SK-N-SH (cell line): ENCODE data around the gene CDKN2B-AS1. TPM values are rescaled to one million over a fixed set of nuclear protein-coding genes. Genes with fewer than 3 reads are reported as not detected.

Source experiments
- CTCF ChIA-PET: fragments of 300-600, 350-600 bp; formaldehyde crosslinking; extraction: SDS; loops from one replicate; lab custom pipeline; 2021; lab: Yijun Ruan, JAX
- POLR2A ChIA-PET: fragments of 350-600 bp; sonication (Branson Sonifier 250); formaldehyde crosslinking; extraction: SDS; loops from one replicate; lab custom pipeline; 2020; ENCODE audit warnings: antibody characterized with exemption, inconsistent platforms; lab: Yijun Ruan, JAX
- DNase-seq: peaks from one replicate; pipeline ENCODE4 v3.0.0; 2012
- H2AFZ ChIP-seq: fragments of 200-600 bp; sonication (generic); 2 replicates; pipeline ENCODE4 v1.8.1; 2016; ENCODE audit warnings: antibody characterized with exemption, mild to moderate bottlenecking, low read depth
- H3F3A ChIP-seq: fragments of 200-600 bp; sonication (generic); replicated peaks from 2 replicates; pipeline ENCODE3; 2016; ENCODE audit warnings: antibody characterized with exemption, mild to moderate bottlenecking; ENCODE audit not compliant: insufficient read depth
- H3K27ac ChIP-seq, 2 experiments: fragments of 200-500 bp in 1 of 2; fragments of 200-600 bp in 1 of 2; sonication (Bioruptor generic) in 1 of 2; sonication (generic), shearing (Covaris generic) in 1 of 2; 2 replicates each; pipeline versions ENCODE4 v1.5.1 to v1.6.1; 2014 to 2016; ENCODE audit warnings: low read depth in 2 of 2, inconsistent platforms in 1 of 2, low read length in 1 of 2, mild to moderate bottlenecking in 1 of 2, mixed read lengths in 1 of 2
- H3K27me3 ChIP-seq: fragments of 200-600 bp; sonication (generic), shearing (Covaris generic); 2 replicates; pipeline ENCODE4 v1.6.1; 2016; ENCODE audit warnings: mixed run types; ENCODE audit not compliant: insufficient read depth
- H3K36me3 ChIP-seq, 2 experiments: fragments of 200-500 bp in 1 of 2; fragments of 200-600 bp in 1 of 2; sonication (Bioruptor generic) in 1 of 2; sonication (generic) in 1 of 2; replicated peaks in 1 of 2; 2 replicates each; pipeline versions ENCODE3 to v1.5.1; 2014 to 2016; ENCODE audit warnings: low read length in 1 of 2, mild to moderate bottlenecking in 1 of 2; ENCODE audit not compliant: insufficient read depth in 2 of 2, control insufficient read depth in 1 of 2
- H3K4me1 ChIP-seq, 2 experiments: fragments of 200-500 bp in 1 of 2; fragments of 200-600 bp in 1 of 2; sonication (Bioruptor generic) in 1 of 2; sonication (generic), shearing (Covaris generic) in 1 of 2; 2 replicates each; pipeline versions ENCODE4 v1.5.1 to v1.6.1; 2014 to 2016; ENCODE audit warnings: low read depth in 1 of 2, low read length in 1 of 2, mixed run types in 1 of 2; ENCODE audit not compliant: insufficient read depth in 2 of 2, control insufficient read depth in 1 of 2
- H3K4me2 ChIP-seq: fragments of 200-600 bp; sonication (generic), shearing (Covaris generic); 2 replicates; pipeline ENCODE4 v1.6.1; 2017; ENCODE audit warnings: mixed run types
- H3K4me3 ChIP-seq, 2 experiments: fragments of 200-500 bp in 1 of 2; fragments of 200-600 bp in 1 of 2; sonication (Bioruptor generic) in 1 of 2; sonication (generic), shearing (Covaris generic) in 1 of 2; 2 replicates each; pipeline versions ENCODE4 v1.5.1 to v1.8.1; 2014 to 2016; ENCODE audit warnings: low read depth in 2 of 2, inconsistent platforms in 1 of 2, low read length in 1 of 2, mild to moderate bottlenecking in 1 of 2, mixed read lengths in 1 of 2, moderate library complexity in 1 of 2
- H3K79me2 ChIP-seq: fragments of 200-600 bp; sonication (generic); 2 replicates; pipeline ENCODE4 v1.8.1; 2017; ENCODE audit warnings: mild to moderate bottlenecking; ENCODE audit not compliant: insufficient read depth
- H3K9ac ChIP-seq: fragments of 200-600 bp; sonication (generic); 2 replicates; pipeline ENCODE4 v1.6.1; 2017; ENCODE audit warnings: mixed run types
- H3K9me2 ChIP-seq: fragments of 200-600 bp; sonication (generic); 2 replicates; pipeline ENCODE4 v1.6.1; 2017; ENCODE audit warnings: mixed run types
- H3K9me3 ChIP-seq: fragments of 200-600 bp; sonication (generic); 2 replicates; pipeline ENCODE4 v1.6.1; 2017; ENCODE audit warnings: mixed run types, mild to moderate bottlenecking, moderate library complexity
- H4K20me1 ChIP-seq: fragments of 200-600 bp; sonication (generic); 2 replicates; pipeline ENCODE4 v1.6.1; 2017; ENCODE audit warnings: mild to moderate bottlenecking, mixed run types; ENCODE audit not compliant: insufficient read depth
- EP300 ChIP-seq, 2 experiments: IDR thresholded peaks; 2 replicates each; pipeline versions ENCODE4 v1.4.0 to v1.6.1; 2012; ENCODE audit warnings: borderline replicate concordance in 1 of 2, low read depth in 1 of 2, low read length in 1 of 2
- FOSL2 ChIP-seq: IDR thresholded peaks from 2 replicates; pipeline ENCODE4 v1.4.0; 2012; ENCODE audit warnings: low read depth, mild to moderate bottlenecking, moderate library complexity, borderline replicate concordance
- GABPA ChIP-seq: IDR thresholded peaks from 2 replicates; pipeline ENCODE4 v1.4.0; 2012; ENCODE audit warnings: low read depth, mild to moderate bottlenecking
- GATA2 ChIP-seq: sonication (generic); formaldehyde crosslinking; IDR thresholded peaks from 2 replicates; pipeline ENCODE4 v1.5.0; 2020; ENCODE audit warnings: mild to moderate bottlenecking, missing genetic modification reagents
- PBX3 ChIP-seq: IDR thresholded peaks from 2 replicates; pipeline ENCODE4; 2012
- POLR2AphosphoS5 ChIP-seq: IDR thresholded peaks from 2 replicates; pipeline ENCODE4 v1.6.1; 2012; ENCODE audit warnings: low read depth, low read length
- RFX5 ChIP-seq: IDR thresholded peaks from 2 replicates; pipeline ENCODE4 v1.6.1; 2012; ENCODE audit warnings: mild to moderate bottlenecking, improper control_type of control experiment, low read length
- RXRA ChIP-seq: IDR thresholded peaks from 2 replicates; pipeline ENCODE4 v1.4.0; 2012; ENCODE audit warnings: low read depth, mild to moderate bottlenecking, borderline replicate concordance
- SIN3A ChIP-seq: IDR thresholded peaks from 2 replicates; pipeline ENCODE4 v1.6.1; 2012; ENCODE audit warnings: low read depth, mild to moderate bottlenecking, low read length, moderate library complexity, borderline replicate concordance
- WGBS: methylation state at CpG from one replicate; pipeline ENCODE4 v1.1.6; 2017; ENCODE audit warnings: low lambda C conversion rate; 5-methylcytosine and 5-hydroxymethylcytosine counted together
- polyA plus RNA-seq, 3 experiments: library from polyadenylated mRNA; depleted of rRNA; stranded (reverse); fragments of >200 nt; gene quantifications; 2 replicates each; pipeline ENCODE4 v1.2.3, GENCODE V29; 2012
- TF ChIP-seq, protein P1 (sequence below): IDR thresholded peaks from 2 replicates; pipeline ENCODE4 v1.6.1; 2012; ENCODE audit warnings: mild to moderate bottlenecking, low read depth, low read length, moderate library complexity

CDKN2B-AS1 gene
- polyA plus RNA-seq, 1 of the 3 experiments (the other 2 are of a cell fraction), result 0.25 TPM

- ChIA-PET POLR2A (no interaction called here), CTCF (interaction anchor here (1.9 kb wide), 1 partner anchor 247 kb away, joined by 4 read pairs; no protein-coding TSS in a partner anchor)
- WGBS, result 9% methylated on average over 4 of the region's 4 CpGs
- Histone ChIP-seq H3K27ac (no peak overlapping the region), H3K27me3 (no peaks in the 10 kb centered on the region), H3K79me2 (no peaks in the 10 kb centered on the region), H3K36me3 (no peaks in the 10 kb centered on the region), H3F3A (no peaks in the 10 kb centered on the region), H2AFZ (no peak overlapping the region), H3K9me2 (no peaks in the 10 kb centered on the region), H3K9ac (no peak overlapping the region), H3K9me3 (no peaks in the 10 kb centered on the region), H3K4me3 (no peak overlapping the region), H3K4me2 (no peak overlapping the region), H3K4me1 (no peaks in the 10 kb centered on the region), H4K20me1 (no peaks in the 10 kb centered on the region)
- DNase-seq, result no peak
- no peak for TF ChIP-seq GABPA
- TF ChIP-seq FOSL2, result no peak
Observed at GRCh38 chr9:22060831-22061383, 66.3 kb downstream of the CDKN2B-AS1 start.

- Histone ChIP-seq H3K79me2 (no peaks in the 10 kb centered on the region), H3K4me1 (no peaks in the 10 kb centered on the region), H3K9me2 (no peaks in the 10 kb centered on the region), H3K9ac (no peak overlapping the region), H3K36me3 (no peaks in the 10 kb centered on the region), H3K27me3 (no peaks in the 10 kb centered on the region), H3K4me3 (no peak overlapping the region), H3K9me3 (no peaks in the 10 kb centered on the region), H2AFZ (no peak overlapping the region), H3K4me2 (no peak overlapping the region), H3F3A (no peaks in the 10 kb centered on the region), H4K20me1 (no peaks in the 10 kb centered on the region)
- no peak for DNase-seq
- POLR2A ChIA-PET, result no interaction called here
- CTCF ChIA-PET, result interaction anchor here (1.0 kb wide), 1 partner anchor 99 kb away, joined by 3 read pairs; no protein-coding TSS in a partner anchor
- 63% methylated on average over 2 of the region's 2 CpGs for WGBS
- no peak for TF ChIP-seq GATA2 (CRISPR knock-in tag)
- no peak for TF ChIP-seq SIN3A
- no peak for TF ChIP-seq PBX3
- no peak for TF ChIP-seq RXRA
- no peak for TF ChIP-seq EP300 (IDR thresholded peaks at IDR 0.05; ENCODE audit: borderline replicate concordance in 1 of 2, low read depth in 1 of 2, low read length in 1 of 2)
- TF ChIP-seq, protein P1, sequence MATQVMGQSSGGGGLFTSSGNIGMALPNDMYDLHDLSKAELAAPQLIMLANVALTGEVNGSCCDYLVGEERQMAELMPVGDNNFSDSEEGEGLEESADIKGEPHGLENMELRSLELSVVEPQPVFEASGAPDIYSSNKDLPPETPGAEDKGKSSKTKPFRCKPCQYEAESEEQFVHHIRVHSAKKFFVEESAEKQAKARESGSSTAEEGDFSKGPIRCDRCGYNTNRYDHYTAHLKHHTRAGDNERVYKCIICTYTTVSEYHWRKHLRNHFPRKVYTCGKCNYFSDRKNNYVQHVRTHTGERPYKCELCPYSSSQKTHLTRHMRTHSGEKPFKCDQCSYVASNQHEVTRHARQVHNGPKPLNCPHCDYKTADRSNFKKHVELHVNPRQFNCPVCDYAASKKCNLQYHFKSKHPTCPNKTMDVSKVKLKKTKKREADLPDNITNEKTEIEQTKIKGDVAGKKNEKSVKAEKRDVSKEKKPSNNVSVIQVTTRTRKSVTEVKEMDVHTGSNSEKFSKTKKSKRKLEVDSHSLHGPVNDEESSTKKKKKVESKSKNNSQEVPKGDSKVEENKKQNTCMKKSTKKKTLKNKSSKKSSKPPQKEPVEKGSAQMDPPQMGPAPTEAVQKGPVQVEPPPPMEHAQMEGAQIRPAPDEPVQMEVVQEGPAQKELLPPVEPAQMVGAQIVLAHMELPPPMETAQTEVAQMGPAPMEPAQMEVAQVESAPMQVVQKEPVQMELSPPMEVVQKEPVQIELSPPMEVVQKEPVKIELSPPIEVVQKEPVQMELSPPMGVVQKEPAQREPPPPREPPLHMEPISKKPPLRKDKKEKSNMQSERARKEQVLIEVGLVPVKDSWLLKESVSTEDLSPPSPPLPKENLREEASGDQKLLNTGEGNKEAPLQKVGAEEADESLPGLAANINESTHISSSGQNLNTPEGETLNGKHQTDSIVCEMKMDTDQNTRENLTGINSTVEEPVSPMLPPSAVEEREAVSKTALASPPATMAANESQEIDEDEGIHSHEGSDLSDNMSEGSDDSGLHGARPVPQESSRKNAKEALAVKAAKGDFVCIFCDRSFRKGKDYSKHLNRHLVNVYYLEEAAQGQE, result no peak
- no peak for TF ChIP-seq POLR2AphosphoS5
- no peak for TF ChIP-seq RFX5
- TF ChIP-seq, all 33 proteins: peak for 0
- no peak overlapping the region for H3K27ac ChIP-seq
Observed at GRCh38 chr9:22064957-22065356, 70.4 kb downstream of the CDKN2B-AS1 start.
